Immature natural killer cell (primary cell): Measurements from ENCODE around the gene FAR1. TPM values are rescaled to one million over a fixed set of nuclear protein-coding genes. Genes with fewer than 3 reads are reported as not detected.
A peak's percentile ranks its signal among the peaks of the same experiment; 100 is the strongest.

ENCODE experiments used
- DNase-seq, 3 donors: peaks; one replicate each; pipeline ENCODE4 v3.0.0; 2022; ENCODE audit warnings: mixed read lengths in 1 of 3
- H3K27ac Mint-ChIP-seq, 6 donors: one replicate each; pipeline ENCODE4 v1.8.0; 2020; ENCODE audit warnings: mixed read lengths in 6 of 6, mild to moderate bottlenecking in 5 of 6, inconsistent platforms in 4 of 6, moderate library complexity in 3 of 6
- H3K27me3 Mint-ChIP-seq, 3 donors: one replicate each; pipeline ENCODE4 v1.8.0; 2020 to 2021; ENCODE audit warnings: low read depth in 3 of 3, mild to moderate bottlenecking in 3 of 3, mixed read lengths in 3 of 3, moderate library complexity in 3 of 3, inconsistent platforms in 1 of 3
- H3K36me3 Mint-ChIP-seq, 3 donors: one replicate each; pipeline ENCODE4 v1.8.0; 2020; ENCODE audit warnings: mixed read lengths in 3 of 3, inconsistent platforms in 2 of 3, mild to moderate bottlenecking in 2 of 3
- H3K4me1 Mint-ChIP-seq, 2 donors: one replicate each; pipeline ENCODE4 v1.8.0; 2020; ENCODE audit warnings: inconsistent platforms in 2 of 2, mild to moderate bottlenecking in 2 of 2, mixed read lengths in 2 of 2, moderate library complexity in 1 of 2
- H3K4me3 Mint-ChIP-seq, 5 donors: one replicate each; pipeline ENCODE4 v1.8.0; 2020; ENCODE audit warnings: mild to moderate bottlenecking in 5 of 5, mixed read lengths in 5 of 5, inconsistent platforms in 3 of 5, moderate library complexity in 3 of 5
- H3K9me3 Mint-ChIP-seq, 6 donors: one replicate each; pipeline ENCODE4 v1.8.0; 2020; ENCODE audit warnings: mild to moderate bottlenecking in 6 of 6, mixed read lengths in 6 of 6, inconsistent platforms in 4 of 6, moderate library complexity in 3 of 6
- polyA plus RNA-seq, 3 donors: library from polyadenylated mRNA; unstranded; fragments of 300-500 nt; fragmentation: Illumina TruSeq; gene quantifications; one replicate each; pipeline ENCODE4 v1.2.3, GENCODE V29; 2021

Gene FAR1
- polyA plus RNA-seq, 3 donors from 2014 or later, result 12.6 to 39.6 (median 25.2) TPM

DNA sequence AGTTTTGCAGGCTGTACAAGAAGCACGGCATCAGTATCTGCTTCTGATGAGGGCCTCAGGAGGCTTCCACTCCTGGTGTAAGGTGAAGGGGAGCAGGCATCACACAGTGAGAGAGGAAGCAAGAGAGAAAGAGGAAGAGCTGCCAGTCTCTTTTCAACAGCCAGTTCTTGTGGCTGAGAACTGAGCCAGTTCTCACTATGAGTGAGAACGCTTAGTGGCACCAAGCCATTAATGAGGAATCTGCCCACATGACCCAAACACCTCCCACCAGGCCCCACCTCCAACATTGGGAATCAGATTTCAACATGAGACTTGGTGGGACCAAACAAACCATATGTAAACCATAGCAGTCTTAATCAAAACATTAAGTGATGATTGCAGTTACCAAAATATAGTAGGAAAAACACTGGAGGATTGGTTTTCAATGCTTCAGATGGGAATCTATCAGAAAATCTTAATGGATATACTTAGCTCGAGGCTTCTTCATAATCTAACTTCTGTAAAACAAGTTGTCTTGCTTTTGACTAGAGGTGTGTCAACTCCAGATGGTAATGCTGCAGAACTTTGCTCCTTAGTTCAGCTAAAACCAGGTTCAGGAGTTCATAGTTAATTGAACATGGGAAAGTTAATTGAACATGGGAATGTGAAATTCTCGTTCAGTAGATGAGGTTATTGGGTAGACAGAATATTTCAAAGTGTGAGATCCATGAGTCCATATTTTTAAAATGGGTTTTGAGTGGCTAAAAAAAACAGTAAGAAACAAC lies 12.2 kb downstream of the FAR1 start:
- Mint-ChIP-seq H3K9me3 (no peaks in the 10 kb centered on the region), H3K27ac (peak overlapping the region; percentile 47 to 92 (median 83)), H3K4me3 (peak overlapping the region; percentile 38 to 60 (median 54)), H3K27me3 (no peaks in the 10 kb centered on the region), H3K4me1 (peaks cover 72 to 99% of the 10 kb centered on the region in 2 donors), H3K36me3 (no peaks in the 10 kb centered on the region)
- no peak for DNase-seq

DNA sequence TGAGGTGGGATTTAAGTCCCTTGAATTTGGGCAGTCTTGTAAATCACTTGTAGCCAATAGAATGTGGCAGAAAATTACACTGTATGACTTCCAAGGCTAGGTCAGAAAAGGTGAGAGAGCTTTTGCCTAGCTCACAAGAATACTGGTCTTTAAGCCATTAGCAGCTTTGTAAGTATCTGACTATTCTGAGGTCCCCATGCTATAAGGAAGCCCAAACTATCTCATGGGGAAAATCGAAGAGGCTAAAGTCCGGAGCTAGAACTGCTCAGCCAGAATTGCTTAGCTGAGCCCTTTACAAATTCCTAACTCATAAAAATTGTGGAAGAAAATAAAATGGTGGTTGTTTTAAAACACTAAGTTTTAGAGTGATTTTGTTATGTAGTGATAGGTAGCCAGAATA lies 13.0 kb downstream of the FAR1 start:
- H3K4me3 Mint-ChIP-seq, result no peak overlapping the region

DNA sequence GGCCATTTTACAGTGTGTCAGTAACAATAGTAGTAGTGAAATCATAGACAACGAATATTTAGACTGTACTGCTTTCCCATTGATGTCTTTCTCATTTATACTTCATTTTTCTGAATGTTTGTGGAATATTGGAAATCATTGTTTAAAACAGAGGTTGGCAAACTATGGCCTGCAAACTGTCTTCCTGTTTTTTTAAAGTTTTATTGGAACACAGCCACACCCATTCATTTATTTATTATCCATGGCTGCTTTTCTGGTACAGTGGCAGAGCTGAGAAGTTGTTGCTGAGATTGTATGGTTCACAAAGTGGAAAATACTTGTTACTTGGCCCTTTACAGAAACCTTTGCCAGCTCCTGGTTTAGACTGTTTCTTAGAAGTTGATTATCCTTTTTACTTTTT lies 13.7 kb downstream of the FAR1 start:
- H3K4me1 Mint-ChIP-seq, result peaks cover 70 to 99% of the 10 kb centered on the region in 2 donors
- H3K27ac Mint-ChIP-seq, result no peak overlapping the region
- H3K4me3 Mint-ChIP-seq, result no peak overlapping the region
- H3K27me3 Mint-ChIP-seq, result no peaks in the 10 kb centered on the region
- no peaks in the 10 kb centered on the region for H3K9me3 Mint-ChIP-seq
- DNase-seq, result no peak
- H3K36me3 Mint-ChIP-seq, result no peaks in the 10 kb centered on the region

More for the DNA sequence above, 13.0 kb downstream of the FAR1 start:
- DNase-seq, result no peak
- Mint-ChIP-seq H3K9me3 (no peaks in the 10 kb centered on the region), H3K4me1 (peaks cover 70 to 99% of the 10 kb centered on the region in 2 donors), H3K36me3 (no peaks in the 10 kb centered on the region), H3K27ac (peak overlapping the region in 4 of 6 donors; percentile 35 to 92 (median 44)), H3K27me3 (no peaks in the 10 kb centered on the region)

DNA sequence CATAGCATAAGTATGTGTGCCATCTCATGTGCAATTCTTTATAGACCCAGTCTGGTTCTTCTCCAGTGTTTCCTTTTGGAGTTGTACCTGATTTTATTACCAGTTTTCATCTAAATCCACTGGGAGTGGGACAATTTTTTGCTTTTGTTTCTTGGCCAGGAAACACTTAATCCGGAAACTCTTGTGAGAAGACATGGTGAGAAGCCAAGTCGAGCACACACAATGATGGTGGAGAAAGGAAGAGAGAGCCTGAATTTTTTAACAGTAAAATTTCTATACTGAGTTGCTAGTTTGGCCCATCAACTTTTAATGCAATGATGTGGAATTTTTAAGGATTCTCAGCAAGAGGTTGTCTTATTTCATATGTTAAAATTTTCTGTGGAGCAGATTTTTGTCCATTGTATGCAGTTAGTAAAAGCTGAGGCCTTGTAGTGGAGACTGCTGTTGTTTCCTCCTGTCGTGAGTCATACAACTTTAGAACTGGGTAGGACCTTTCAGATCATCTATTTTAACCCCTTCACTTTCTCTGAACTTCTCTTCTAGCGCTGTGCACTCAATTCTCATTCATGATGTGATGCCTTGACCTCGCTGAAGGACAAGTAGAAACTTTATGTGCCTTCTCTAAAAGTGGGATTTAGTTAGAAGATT lies 17.1 kb downstream of the FAR1 start:
- no peaks in the 10 kb centered on the region for H3K36me3 Mint-ChIP-seq
- H3K27ac Mint-ChIP-seq, result peak overlapping the region in 1 of 6 donors; percentile 5
- H3K9me3 Mint-ChIP-seq, result no peaks in the 10 kb centered on the region
- peaks cover 65 to 87% of the 10 kb centered on the region in 2 donors for H3K4me1 Mint-ChIP-seq
- no peak overlapping the region for H3K4me3 Mint-ChIP-seq
- H3K27me3 Mint-ChIP-seq, result no peaks in the 10 kb centered on the region
- DNase-seq, result no peak

DNA sequence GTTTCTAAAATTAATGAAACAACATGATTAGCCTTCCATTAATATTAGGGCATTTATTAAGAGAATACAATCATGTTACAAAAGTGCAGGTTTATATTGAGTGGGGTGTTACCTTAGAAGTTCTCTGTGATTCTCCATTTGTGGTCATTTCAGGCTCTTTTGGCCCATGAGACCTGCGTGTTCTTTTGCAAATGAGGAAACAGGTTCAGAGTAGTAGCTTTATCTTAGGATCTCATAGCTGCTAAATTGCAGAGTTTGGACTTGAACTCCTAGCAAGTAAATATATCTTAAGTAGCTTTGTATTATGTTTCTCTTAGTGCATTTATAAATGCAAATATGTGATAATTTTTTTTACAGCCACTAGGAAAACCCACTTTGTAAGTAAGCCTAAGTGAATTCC lies 18.3 kb downstream of the FAR1 start:
- no peak for DNase-seq
- Mint-ChIP-seq H3K9me3 (no peaks in the 10 kb centered on the region), H3K27ac (no peak overlapping the region), H3K4me1 (peaks cover 55 to 82% of the 10 kb centered on the region in 2 donors), H3K27me3 (no peaks in the 10 kb centered on the region), H3K36me3 (peaks cover 0 to 3% (median 3%) of the 10 kb centered on the region in 3 donors), H3K4me3 (no peak overlapping the region)

DNA sequence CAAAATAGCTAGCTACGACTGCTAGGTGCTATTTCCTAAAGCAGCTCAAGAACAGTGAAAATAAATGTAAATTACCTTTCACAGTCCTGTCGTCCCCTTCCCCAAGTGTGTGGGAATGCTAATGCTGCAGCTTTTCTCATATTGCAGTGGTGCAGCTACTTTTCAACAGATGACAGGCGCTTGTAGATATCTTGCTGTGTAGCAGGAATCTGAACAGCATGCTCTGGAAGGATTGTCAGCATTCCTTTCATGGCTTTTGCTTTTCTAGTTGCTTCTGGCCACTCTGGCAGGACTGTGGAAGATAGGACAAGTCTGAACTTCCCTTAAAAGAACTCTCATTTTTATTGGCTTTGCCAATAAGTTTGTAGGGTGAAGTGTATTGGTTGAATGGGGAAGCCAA lies 18.8 kb downstream of the FAR1 start:
- Mint-ChIP-seq H3K36me3 (peaks cover 0 to 3% (median 3%) of the 10 kb centered on the region in 3 donors), H3K4me1 (peaks cover 52 to 78% of the 10 kb centered on the region in 2 donors), H3K9me3 (no peaks in the 10 kb centered on the region), H3K4me3 (no peak overlapping the region), H3K27me3 (no peaks in the 10 kb centered on the region), H3K27ac (no peak overlapping the region)
- no peak for DNase-seq

DNA sequence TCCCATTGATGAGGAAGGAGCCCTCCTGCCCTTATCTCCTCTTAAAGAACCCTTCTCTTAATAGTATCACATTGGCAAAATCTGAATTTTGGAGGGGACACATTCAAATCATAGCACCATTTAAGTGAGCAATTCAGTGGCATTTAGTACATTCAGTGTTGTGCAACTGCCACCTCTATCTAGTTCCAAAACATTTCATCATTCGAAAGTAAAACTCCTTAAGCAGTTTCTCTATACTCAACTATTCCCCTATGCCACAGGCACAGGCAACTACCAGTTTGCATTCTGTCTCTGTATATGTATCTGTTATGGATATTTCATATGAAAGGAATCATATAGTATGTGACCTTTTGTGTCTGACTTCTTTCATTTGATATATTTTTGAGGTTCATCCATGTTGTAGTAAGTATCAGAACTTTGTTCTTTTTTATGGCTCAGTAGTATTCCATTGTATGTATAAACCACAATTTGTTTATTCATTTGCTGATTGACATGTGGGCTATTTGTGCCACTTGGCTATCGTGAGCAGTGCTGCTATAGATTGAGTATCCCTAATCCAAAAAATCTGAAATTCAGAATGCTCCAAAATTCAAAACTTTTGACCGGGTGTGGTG lies 22.9 kb downstream of the FAR1 start:
- H3K36me3 Mint-ChIP-seq, result peaks cover 0 to 16% (median 7%) of the 10 kb centered on the region in 3 donors
- H3K27me3 Mint-ChIP-seq, result no peaks in the 10 kb centered on the region
- no peak for DNase-seq
- H3K4me1 Mint-ChIP-seq, result peaks cover 42 to 63% of the 10 kb centered on the region in 2 donors
- H3K27ac Mint-ChIP-seq, result no peak overlapping the region
- H3K4me3 Mint-ChIP-seq, result no peak overlapping the region
- no peaks in the 10 kb centered on the region for H3K9me3 Mint-ChIP-seq

DNA sequence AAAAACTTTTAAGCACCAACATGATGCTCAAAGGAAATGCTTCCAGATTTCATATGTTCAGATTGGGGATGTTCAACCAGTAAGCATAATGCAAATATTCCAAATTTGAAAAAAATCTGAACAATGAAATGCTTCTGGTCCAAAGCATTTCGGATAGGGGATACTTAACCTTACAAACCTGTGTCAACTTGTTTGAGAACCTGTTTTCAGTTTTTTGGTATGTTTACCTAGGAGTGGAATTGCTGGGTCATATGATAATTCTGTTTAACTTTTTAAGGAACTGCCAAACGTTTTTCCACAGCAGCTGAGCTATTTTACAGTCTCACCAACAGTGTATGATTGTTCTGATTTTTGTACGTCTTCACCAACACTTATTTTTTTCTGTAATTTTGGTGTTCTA lies 23.7 kb downstream of the FAR1 start:
- Mint-ChIP-seq H3K27ac (no peak overlapping the region), H3K4me3 (no peak overlapping the region), H3K9me3 (no peaks in the 10 kb centered on the region), H3K27me3 (no peaks in the 10 kb centered on the region), H3K4me1 (peaks cover 38 to 55% of the 10 kb centered on the region in 2 donors), H3K36me3 (peaks cover 0 to 16% (median 7%) of the 10 kb centered on the region in 3 donors)
- no peak for DNase-seq

DNA sequence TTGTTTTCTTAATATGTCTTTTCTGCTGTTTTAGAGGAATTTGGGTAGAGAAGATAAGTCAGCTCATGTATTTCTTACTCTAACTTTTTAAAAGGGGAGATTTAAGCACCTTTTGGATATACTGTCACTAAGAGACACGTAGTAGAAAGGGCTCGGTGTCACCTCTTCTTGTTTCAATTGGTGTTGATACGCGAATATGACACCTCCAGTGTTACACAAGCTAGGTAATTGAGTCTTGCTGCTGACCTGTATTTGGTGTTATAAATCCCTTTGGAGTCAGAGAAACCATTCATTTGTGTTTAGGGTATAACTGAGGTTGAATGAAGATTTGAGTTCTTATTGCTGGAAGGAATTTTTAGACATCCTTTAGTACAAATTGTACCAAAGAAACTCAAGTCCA lies 25.6 kb downstream of the FAR1 start:
- H3K27me3 Mint-ChIP-seq, result no peaks in the 10 kb centered on the region
- peaks cover 33 to 52% of the 10 kb centered on the region in 2 donors for H3K4me1 Mint-ChIP-seq
- H3K36me3 Mint-ChIP-seq, result peaks cover 0 to 29% (median 7%) of the 10 kb centered on the region in 3 donors
- no peaks in the 10 kb centered on the region for H3K9me3 Mint-ChIP-seq
- peak overlapping the region in 1 of 6 donors; percentile 8 for H3K27ac Mint-ChIP-seq
- DNase-seq, result no peak
- no peak overlapping the region for H3K4me3 Mint-ChIP-seq

DNA sequence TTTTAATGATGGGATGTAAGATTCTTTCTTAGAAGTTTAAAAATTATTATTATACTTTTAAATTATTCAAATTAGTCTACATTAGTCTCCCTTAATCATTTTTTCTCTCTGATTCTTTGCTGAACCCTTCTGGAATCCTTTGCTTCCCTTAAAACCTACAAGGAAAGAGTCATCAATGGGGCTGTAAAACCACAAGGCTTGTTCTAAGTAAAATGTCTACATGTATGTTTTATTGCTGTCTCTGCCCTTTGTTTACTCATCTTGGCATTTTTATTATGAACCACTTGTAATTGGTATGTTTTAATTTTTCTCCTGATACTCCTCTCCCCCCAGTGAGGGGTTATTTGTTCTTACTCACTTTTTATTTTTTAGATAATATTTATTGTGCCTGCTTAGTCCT lies 27.4 kb downstream of the FAR1 start:
- no peak overlapping the region for H3K4me3 Mint-ChIP-seq
- peaks cover 0 to 29% (median 9%) of the 10 kb centered on the region in 3 donors for H3K36me3 Mint-ChIP-seq
- no peaks in the 10 kb centered on the region for H3K9me3 Mint-ChIP-seq
- peak overlapping the region in 1 of 6 donors; percentile 3 for H3K27ac Mint-ChIP-seq
- no peak for DNase-seq
- H3K4me1 Mint-ChIP-seq, result peaks cover 22 to 37% of the 10 kb centered on the region in 2 donors
- H3K27me3 Mint-ChIP-seq, result no peaks in the 10 kb centered on the region

DNA sequence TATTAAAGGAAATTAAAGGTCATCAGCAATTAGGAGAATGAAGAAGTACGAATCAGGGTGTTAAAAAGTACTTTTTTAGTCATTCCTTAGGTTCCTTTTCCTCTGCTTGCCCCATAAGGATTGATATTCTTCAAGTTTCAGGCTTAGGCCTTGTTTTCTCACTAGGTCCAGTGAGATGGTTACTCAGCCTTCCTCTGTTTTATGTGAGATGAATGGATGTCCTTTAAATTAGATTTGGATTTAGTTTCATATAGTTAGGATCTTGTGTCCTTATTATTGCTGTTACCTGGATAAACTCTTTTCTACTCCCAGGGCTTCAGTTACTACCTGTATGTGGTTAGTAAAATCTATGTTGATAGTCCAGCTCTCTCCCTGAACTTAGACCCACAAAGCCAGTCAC lies 29.2 kb downstream of the FAR1 start:
- no peak overlapping the region for H3K4me3 Mint-ChIP-seq
- H3K36me3 Mint-ChIP-seq, result peaks cover 4 to 34% (median 7%) of the 10 kb centered on the region in 3 donors
- H3K27ac Mint-ChIP-seq, result no peak overlapping the region
- no peaks in the 10 kb centered on the region for H3K27me3 Mint-ChIP-seq
- peaks cover 18 to 28% of the 10 kb centered on the region in 2 donors for H3K4me1 Mint-ChIP-seq
- no peak for DNase-seq
- no peaks in the 10 kb centered on the region for H3K9me3 Mint-ChIP-seq

DNA sequence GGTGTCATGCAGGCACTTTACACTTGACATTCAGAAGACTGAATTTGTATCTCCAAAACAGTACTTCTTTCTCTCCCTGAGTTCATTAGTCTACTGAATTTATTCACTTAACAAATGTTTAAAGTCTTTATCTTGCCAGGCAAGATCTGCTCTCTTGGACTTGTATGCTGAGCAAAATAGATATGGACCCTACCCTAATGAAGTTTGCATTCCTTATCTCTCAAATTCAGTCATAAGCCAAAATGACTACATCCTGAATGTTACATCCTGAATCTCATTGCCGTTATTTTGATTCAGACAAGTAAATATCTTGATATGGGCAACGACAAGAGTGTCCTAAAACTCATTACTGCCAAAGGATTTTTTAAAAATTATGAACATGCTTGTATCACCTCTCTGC lies 29.7 kb downstream of the FAR1 start:
- H3K36me3 Mint-ChIP-seq, result peaks cover 7 to 38% (median 7%) of the 10 kb centered on the region in 3 donors
- H3K4me3 Mint-ChIP-seq, result no peak overlapping the region
- H3K9me3 Mint-ChIP-seq, result no peaks in the 10 kb centered on the region
- H3K27me3 Mint-ChIP-seq, result no peaks in the 10 kb centered on the region
- no peak overlapping the region for H3K27ac Mint-ChIP-seq
- no peak for DNase-seq
- H3K4me1 Mint-ChIP-seq, result peaks cover 13 to 25% of the 10 kb centered on the region in 2 donors

DNA sequence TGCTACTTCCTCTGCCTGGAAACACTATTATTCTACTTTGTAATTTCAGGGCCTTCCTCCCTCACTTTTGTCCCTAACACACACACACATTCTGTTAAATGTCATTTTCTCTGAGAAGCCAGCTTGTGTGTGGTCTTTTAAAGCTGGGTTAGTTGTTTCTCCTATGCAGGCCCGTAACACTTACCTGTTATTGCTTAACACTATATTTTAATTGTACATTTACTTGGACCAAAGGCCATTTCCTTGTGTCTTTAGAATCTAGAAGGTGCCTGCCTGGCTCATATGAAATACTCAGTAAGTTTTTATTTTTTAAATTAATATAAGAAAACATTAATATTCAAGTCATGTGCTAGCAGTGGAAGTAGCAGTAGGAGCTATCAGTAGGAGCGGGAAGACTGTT lies 30.6 kb downstream of the FAR1 start:
- no peaks in the 10 kb centered on the region for H3K9me3 Mint-ChIP-seq
- H3K4me3 Mint-ChIP-seq, result no peak overlapping the region
- H3K36me3 Mint-ChIP-seq, result peaks cover 7 to 46% (median 10%) of the 10 kb centered on the region in 3 donors
- no peaks in the 10 kb centered on the region for H3K27me3 Mint-ChIP-seq
- H3K27ac Mint-ChIP-seq, result peak overlapping the region in 2 of 6 donors; percentile 11 to 14
- H3K4me1 Mint-ChIP-seq, result peaks cover 4 to 23% of the 10 kb centered on the region in 2 donors
- DNase-seq, result no peak

DNA sequence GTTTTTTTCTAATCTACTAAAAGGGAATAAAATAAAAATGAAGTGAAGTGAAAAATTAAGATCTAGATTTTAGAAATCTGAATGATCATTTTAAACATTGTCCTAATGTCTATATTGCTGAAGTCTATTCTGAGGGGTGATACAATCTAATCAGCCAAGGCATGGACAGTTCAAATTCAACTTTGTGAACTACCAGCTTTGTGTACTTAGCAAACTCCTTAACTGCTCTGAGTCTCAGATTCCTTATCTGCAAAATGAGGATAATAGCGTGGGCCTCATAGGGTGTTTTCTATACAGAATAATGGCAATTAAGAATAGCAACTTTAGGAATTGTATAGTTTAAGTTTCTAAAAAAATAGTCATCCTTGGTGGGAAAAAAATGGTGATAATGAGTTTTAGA lies 31.4 kb downstream of the FAR1 start:
- H3K4me1 Mint-ChIP-seq, result peaks cover 0 to 20% of the 10 kb centered on the region in 2 donors
- DNase-seq, result no peak
- H3K9me3 Mint-ChIP-seq, result no peaks in the 10 kb centered on the region
- H3K27me3 Mint-ChIP-seq, result no peaks in the 10 kb centered on the region
- H3K4me3 Mint-ChIP-seq, result no peak overlapping the region
- H3K27ac Mint-ChIP-seq, result no peak overlapping the region
- H3K36me3 Mint-ChIP-seq, result peaks cover 7 to 45% (median 12%) of the 10 kb centered on the region in 3 donors
